Transverse colon (tissue), 3 donors: Measurements from ENCODE around the gene WBP2NL.

ENCODE experiments used
- EP300 ChIP-seq: sonication (generic); formaldehyde crosslinking; IDR thresholded peaks from one replicate; pipeline ENCODE4 v1.6.1; 2017; ENCODE audit warnings: antibody characterized with exemption, low read depth
- TF ChIP-seq, protein P1 (sequence below), 5 experiments: fragments of 200-600 bp in 3 of 5; fragments of 450-650 bp in 2 of 5; sonication (generic) in 3 of 5; IDR thresholded peaks; 1 replicate in 2 of 5; 2 replicates in 3 of 5; pipeline ENCODE4 v1.5.1; 2016 to 2017; ENCODE audit warnings: antibody characterized with exemption in 5 of 5, inconsistent platforms in 3 of 5, mild to moderate bottlenecking in 2 of 5, moderate library complexity in 1 of 5

- TF ChIP-seq, protein P1, sequence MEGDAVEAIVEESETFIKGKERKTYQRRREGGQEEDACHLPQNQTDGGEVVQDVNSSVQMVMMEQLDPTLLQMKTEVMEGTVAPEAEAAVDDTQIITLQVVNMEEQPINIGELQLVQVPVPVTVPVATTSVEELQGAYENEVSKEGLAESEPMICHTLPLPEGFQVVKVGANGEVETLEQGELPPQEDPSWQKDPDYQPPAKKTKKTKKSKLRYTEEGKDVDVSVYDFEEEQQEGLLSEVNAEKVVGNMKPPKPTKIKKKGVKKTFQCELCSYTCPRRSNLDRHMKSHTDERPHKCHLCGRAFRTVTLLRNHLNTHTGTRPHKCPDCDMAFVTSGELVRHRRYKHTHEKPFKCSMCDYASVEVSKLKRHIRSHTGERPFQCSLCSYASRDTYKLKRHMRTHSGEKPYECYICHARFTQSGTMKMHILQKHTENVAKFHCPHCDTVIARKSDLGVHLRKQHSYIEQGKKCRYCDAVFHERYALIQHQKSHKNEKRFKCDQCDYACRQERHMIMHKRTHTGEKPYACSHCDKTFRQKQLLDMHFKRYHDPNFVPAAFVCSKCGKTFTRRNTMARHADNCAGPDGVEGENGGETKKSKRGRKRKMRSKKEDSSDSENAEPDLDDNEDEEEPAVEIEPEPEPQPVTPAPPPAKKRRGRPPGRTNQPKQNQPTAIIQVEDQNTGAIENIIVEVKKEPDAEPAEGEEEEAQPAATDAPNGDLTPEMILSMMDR (IDR thresholded peaks at IDR 0.05): no peak
- no peak for TF ChIP-seq EP300
Measured at GRCh38 chr22:42025421-42025820, 26.8 kb downstream of the WBP2NL start.
